HEK293 (cell line): ENCODE data around the gene SLC9C2.

Source experiments
- CTCF ChIA-PET: fragments of 350-600 bp; formaldehyde crosslinking; extraction: SDS; loops from one replicate; lab custom pipeline; 2021; ENCODE audit warnings: antibody characterized with exemption; lab: Yijun Ruan, JAX
- POLR2A ChIA-PET: fragments of 300-600 bp; formaldehyde crosslinking; extraction: SDS; loops from one replicate; lab custom pipeline; 2020; ENCODE audit warnings: antibody characterized with exemption, inconsistent platforms; lab: Yijun Ruan, JAX
- H3K27ac ChIP-seq: fragments of 200-500 bp; sonication (Bioruptor generic); 2 replicates; pipeline ENCODE4 v1.5.1; 2014; ENCODE audit warnings: low read depth, low read length, control low read depth, inconsistent platforms; ENCODE audit errors: extremely low read depth
- H3K36me3 ChIP-seq, 2 experiments: fragments of 200-500 bp in 1 of 2; sonication (Bioruptor generic) in 1 of 2; 1 replicate in 1 of 2; 2 replicates in 1 of 2; pipeline ENCODE4 v1.5.1; 2014 to 2017; ENCODE audit warnings: inconsistent platforms in 2 of 2, low read length in 2 of 2; ENCODE audit not compliant: control insufficient read depth in 2 of 2, insufficient read depth in 1 of 2
- H3K4me1 ChIP-seq: fragments of 200-500 bp; sonication (Bioruptor generic); 2 replicates; pipeline ENCODE4 v1.5.1; 2014; ENCODE audit warnings: mild to moderate bottlenecking, low read length, inconsistent platforms; ENCODE audit not compliant: control insufficient read depth, insufficient read depth
- H3K4me3 ChIP-seq: 2 replicates; pipeline ENCODE4 v1.5.1; 2011; ENCODE audit warnings: low read depth, mild to moderate bottlenecking, control low read depth, low read length, moderate library complexity
- H3K9me3 ChIP-seq: fragments of 200-500 bp; sonication (Bioruptor generic); 2 replicates; pipeline ENCODE4 v1.5.1; 2014; ENCODE audit warnings: low read depth, low read length, inconsistent platforms; ENCODE audit not compliant: control insufficient read depth, insufficient read depth
- ATF2 ChIP-seq: fragments of 450-650 bp; formaldehyde crosslinking; IDR thresholded peaks from 2 replicates; pipeline ENCODE4 v1.5.1; 2016; ENCODE audit warnings: missing biosample characterization, missing genetic modification characterization, low read depth
- KLF1 ChIP-seq: fragments of 450-650 bp; formaldehyde crosslinking; IDR thresholded peaks from 2 replicates; pipeline ENCODE4 v1.5.1; 2016; ENCODE audit warnings: missing biosample characterization, missing genetic modification characterization
- MEIS1 ChIP-seq: sonication (generic); formaldehyde crosslinking; IDR thresholded peaks from 2 replicates; pipeline ENCODE4 v1.8.1; 2022; ENCODE audit warnings: missing genetic modification reagents, mild to moderate bottlenecking, borderline replicate concordance
- PATZ1 ChIP-seq: fragments of 450-650 bp; formaldehyde crosslinking; IDR thresholded peaks from 2 replicates; pipeline ENCODE4 v1.5.1; 2016; ENCODE audit warnings: missing biosample characterization, missing genetic modification characterization
- WT1 ChIP-seq: fragments of 450-650 bp; formaldehyde crosslinking; IDR thresholded peaks from 2 replicates; pipeline ENCODE4 v1.5.1; 2016; ENCODE audit warnings: missing biosample characterization, missing genetic modification characterization
- ZBTB10 ChIP-seq: fragments of 450-650 bp; formaldehyde crosslinking; IDR thresholded peaks from 2 replicates; pipeline ENCODE4 v1.5.1; 2016; ENCODE audit warnings: missing biosample characterization, missing genetic modification characterization
- ZBTB44 ChIP-seq: fragments of 450-650 bp; IDR thresholded peaks from 2 replicates; pipeline ENCODE4 v1.5.1; 2018; ENCODE audit warnings: missing biosample characterization, mild to moderate bottlenecking, missing genetic modification characterization
- ZNF19 ChIP-seq: fragments of 450-650 bp; formaldehyde crosslinking; IDR thresholded peaks from 2 replicates; pipeline ENCODE4; 2016; ENCODE audit warnings: missing biosample characterization, missing genetic modification characterization, low read depth
- ZNF24 ChIP-seq: fragments of 450-650 bp; formaldehyde crosslinking; IDR thresholded peaks from 2 replicates; pipeline ENCODE4 v1.5.1; 2016; ENCODE audit warnings: missing biosample characterization, missing genetic modification characterization
- ZNF639 ChIP-seq: fragments of 450-650 bp; formaldehyde crosslinking; IDR thresholded peaks from 2 replicates; pipeline ENCODE4 v1.5.1; 2016; ENCODE audit warnings: missing biosample characterization, missing genetic modification characterization
- ZNF677 ChIP-seq: fragments of 450-650 bp; IDR thresholded peaks from 2 replicates; pipeline ENCODE4 v1.5.0; 2018; ENCODE audit warnings: missing biosample characterization, mild to moderate bottlenecking, missing genetic modification characterization, moderate library complexity
- ZSCAN16 ChIP-seq: fragments of 450-650 bp; formaldehyde crosslinking; IDR thresholded peaks from 2 replicates; pipeline ENCODE4 v1.5.1; 2016; ENCODE audit warnings: missing biosample characterization, missing genetic modification characterization

SLC9C2 gene

GRCh38 chr1:173572201-173572873 lies 30.5 kb downstream of the SLC9C2 start:
- Histone ChIP-seq H3K9me3 (no peaks in the 10 kb centered on the region), H3K4me1 (no peaks in the 10 kb centered on the region), H3K4me3 (no peak overlapping the region), H3K27ac (no peak overlapping the region), H3K36me3 (no peaks in the 10 kb centered on the region)
- no peak for TF ChIP-seq WT1 (tag by site-specific recombination)
- ChIA-PET CTCF (interaction anchor here (0.6 kb wide), 1 partner anchor 379 kb away, joined by 6 read pairs; no protein-coding TSS in a partner anchor), POLR2A (no interaction called here)

GRCh38 chr1:173570370-173571007 lies 32.4 kb downstream of the SLC9C2 start:
- H3K27ac ChIP-seq: no peak overlapping the region
- H3K9me3 ChIP-seq: no peaks in the 10 kb centered on the region
- CTCF ChIA-PET: no interaction called here
- H3K36me3 ChIP-seq: no peaks in the 10 kb centered on the region
- TF ChIP-seq ZNF19 (tag by site-specific recombination): no peak
- TF ChIP-seq ZSCAN16 (tag by site-specific recombination): no peak
- TF ChIP-seq PATZ1 (tag by site-specific recombination): no peak
- TF ChIP-seq ZBTB44 (tag by site-specific recombination): no peak
- TF ChIP-seq ZNF677 (tag by site-specific recombination): no peak
- no peak for TF ChIP-seq KLF1 (tag by site-specific recombination)
- TF ChIP-seq ZBTB10: no peak
- no peak for TF ChIP-seq ATF2 (tag by site-specific recombination)
- no peak for TF ChIP-seq MEIS1 (CRISPR knock-in tag)
- TF ChIP-seq ZNF639 (tag by site-specific recombination): no peak
- no peak for TF ChIP-seq ZNF24 (tag by site-specific recombination)
- POLR2A ChIA-PET: no interaction called here
- no peaks in the 10 kb centered on the region for H3K4me1 ChIP-seq
- no peak overlapping the region for H3K4me3 ChIP-seq
